H1 (cell line): ENCODE results near the gene MRGPRX2. TPM values are rescaled to one million over a fixed set of nuclear protein-coding genes. Genes with fewer than 3 reads are reported as not detected.

Source experiments
- HDAC2 ChIP-seq, 2 experiments: fragments of 300-600 bp in 1 of 2; sonication (generic) in 1 of 2; IDR thresholded peaks; 2 replicates each; pipeline ENCODE4 v1.6.1; 2011 to 2012; ENCODE audit warnings: low read depth in 2 of 2, low read length in 2 of 2, mild to moderate bottlenecking in 2 of 2, moderate library complexity in 2 of 2, borderline replicate concordance in 1 of 2, inconsistent platforms in 1 of 2
- HDAC6 ChIP-seq: IDR thresholded peaks from one replicate; pipeline ENCODE4 v1.7.1; 2012; ENCODE audit warnings: low read depth, mild to moderate bottlenecking, inconsistent platforms, low read length, moderate library complexity
- POLR2AphosphoS5 ChIP-seq: IDR thresholded peaks from 2 replicates; pipeline ENCODE4 v1.6.1; 2011; ENCODE audit warnings: low read depth, low read length
- RAD21 ChIP-seq, 2 experiments: IDR thresholded peaks in 1 of 2; conservative IDR thresholded peaks in 1 of 2; 2 replicates each; pipeline ENCODE4 v1.6.1; 2011; ENCODE audit warnings: low read depth in 2 of 2, low read length in 2 of 2, improper control_type of control experiment in 1 of 2, inconsistent platforms in 1 of 2, mild to moderate bottlenecking in 1 of 2, moderate library complexity in 1 of 2
- RXRA ChIP-seq: IDR thresholded peaks from 2 replicates; pipeline ENCODE4 v1.6.1; 2011; ENCODE audit warnings: low read depth, mild to moderate bottlenecking, low read length, moderate library complexity; ENCODE audit not compliant: insufficient read depth
- polyA plus RNA-seq, 7 experiments: library from polyadenylated mRNA; depleted of rRNA in 3 of 7; stranded (reverse) in 5 of 7; unstranded in 2 of 7; fragments of >200 nt in 5 of 7; fragments of 200-250 nt in 2 of 7; gene quantifications; 1 replicate in 5 of 7; 2 replicates in 1 of 7; 4 replicates in 1 of 7; pipeline versions ENCODE4 v1.2.1 to v1.2.3, GENCODE V29; 2011 to 2013; ENCODE audit warnings: missing spikeins in 2 of 7, mixed read lengths in 2 of 7
- total RNA-seq: library from RNA; stranded (reverse); fragmentation: NEBNext Ultra II Directional; extraction: Animal tissue kit (Norgen Biotek cat#: 25700); gene quantifications from 2 replicates; pipeline ENCODE4 v1.2.1, GENCODE V29; 2021
- TF ChIP-seq, protein P1 (sequence below): fragments of 300-600 bp; sonication (generic); IDR thresholded peaks from 2 replicates; pipeline ENCODE4 v1.7.1; 2012; ENCODE audit warnings: low read length, moderate library complexity, mild to moderate bottlenecking, inconsistent platforms; ENCODE audit not compliant: insufficient replicate concordance

The MRGPRX2 gene
- total and polyA plus RNA-seq, 2 of the 8 experiments (the other 6 are each of a cell fraction or from before 2014, with no cell fraction given), result not detected

DNA sequence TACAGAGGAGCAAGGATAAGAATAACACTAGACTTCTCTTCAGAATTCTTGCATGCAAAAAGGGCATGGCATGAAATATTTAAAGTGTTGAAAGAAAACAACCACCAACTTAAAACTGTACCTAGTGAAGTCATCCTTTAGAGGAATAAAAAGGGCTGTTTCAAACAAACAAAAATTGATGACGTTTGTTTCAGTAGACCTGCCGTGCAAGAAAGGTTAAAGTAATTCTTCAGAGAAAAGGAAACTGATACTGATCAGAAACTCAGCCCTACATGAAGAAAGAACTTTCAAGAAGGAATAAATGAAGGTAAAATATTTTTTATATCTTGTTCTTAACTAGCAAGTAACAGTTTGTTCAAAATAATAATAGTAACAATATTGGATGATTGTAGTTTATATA, 27.5 kb downstream of the MRGPRX2 start (continued):
- TF ChIP-seq, protein P1, sequence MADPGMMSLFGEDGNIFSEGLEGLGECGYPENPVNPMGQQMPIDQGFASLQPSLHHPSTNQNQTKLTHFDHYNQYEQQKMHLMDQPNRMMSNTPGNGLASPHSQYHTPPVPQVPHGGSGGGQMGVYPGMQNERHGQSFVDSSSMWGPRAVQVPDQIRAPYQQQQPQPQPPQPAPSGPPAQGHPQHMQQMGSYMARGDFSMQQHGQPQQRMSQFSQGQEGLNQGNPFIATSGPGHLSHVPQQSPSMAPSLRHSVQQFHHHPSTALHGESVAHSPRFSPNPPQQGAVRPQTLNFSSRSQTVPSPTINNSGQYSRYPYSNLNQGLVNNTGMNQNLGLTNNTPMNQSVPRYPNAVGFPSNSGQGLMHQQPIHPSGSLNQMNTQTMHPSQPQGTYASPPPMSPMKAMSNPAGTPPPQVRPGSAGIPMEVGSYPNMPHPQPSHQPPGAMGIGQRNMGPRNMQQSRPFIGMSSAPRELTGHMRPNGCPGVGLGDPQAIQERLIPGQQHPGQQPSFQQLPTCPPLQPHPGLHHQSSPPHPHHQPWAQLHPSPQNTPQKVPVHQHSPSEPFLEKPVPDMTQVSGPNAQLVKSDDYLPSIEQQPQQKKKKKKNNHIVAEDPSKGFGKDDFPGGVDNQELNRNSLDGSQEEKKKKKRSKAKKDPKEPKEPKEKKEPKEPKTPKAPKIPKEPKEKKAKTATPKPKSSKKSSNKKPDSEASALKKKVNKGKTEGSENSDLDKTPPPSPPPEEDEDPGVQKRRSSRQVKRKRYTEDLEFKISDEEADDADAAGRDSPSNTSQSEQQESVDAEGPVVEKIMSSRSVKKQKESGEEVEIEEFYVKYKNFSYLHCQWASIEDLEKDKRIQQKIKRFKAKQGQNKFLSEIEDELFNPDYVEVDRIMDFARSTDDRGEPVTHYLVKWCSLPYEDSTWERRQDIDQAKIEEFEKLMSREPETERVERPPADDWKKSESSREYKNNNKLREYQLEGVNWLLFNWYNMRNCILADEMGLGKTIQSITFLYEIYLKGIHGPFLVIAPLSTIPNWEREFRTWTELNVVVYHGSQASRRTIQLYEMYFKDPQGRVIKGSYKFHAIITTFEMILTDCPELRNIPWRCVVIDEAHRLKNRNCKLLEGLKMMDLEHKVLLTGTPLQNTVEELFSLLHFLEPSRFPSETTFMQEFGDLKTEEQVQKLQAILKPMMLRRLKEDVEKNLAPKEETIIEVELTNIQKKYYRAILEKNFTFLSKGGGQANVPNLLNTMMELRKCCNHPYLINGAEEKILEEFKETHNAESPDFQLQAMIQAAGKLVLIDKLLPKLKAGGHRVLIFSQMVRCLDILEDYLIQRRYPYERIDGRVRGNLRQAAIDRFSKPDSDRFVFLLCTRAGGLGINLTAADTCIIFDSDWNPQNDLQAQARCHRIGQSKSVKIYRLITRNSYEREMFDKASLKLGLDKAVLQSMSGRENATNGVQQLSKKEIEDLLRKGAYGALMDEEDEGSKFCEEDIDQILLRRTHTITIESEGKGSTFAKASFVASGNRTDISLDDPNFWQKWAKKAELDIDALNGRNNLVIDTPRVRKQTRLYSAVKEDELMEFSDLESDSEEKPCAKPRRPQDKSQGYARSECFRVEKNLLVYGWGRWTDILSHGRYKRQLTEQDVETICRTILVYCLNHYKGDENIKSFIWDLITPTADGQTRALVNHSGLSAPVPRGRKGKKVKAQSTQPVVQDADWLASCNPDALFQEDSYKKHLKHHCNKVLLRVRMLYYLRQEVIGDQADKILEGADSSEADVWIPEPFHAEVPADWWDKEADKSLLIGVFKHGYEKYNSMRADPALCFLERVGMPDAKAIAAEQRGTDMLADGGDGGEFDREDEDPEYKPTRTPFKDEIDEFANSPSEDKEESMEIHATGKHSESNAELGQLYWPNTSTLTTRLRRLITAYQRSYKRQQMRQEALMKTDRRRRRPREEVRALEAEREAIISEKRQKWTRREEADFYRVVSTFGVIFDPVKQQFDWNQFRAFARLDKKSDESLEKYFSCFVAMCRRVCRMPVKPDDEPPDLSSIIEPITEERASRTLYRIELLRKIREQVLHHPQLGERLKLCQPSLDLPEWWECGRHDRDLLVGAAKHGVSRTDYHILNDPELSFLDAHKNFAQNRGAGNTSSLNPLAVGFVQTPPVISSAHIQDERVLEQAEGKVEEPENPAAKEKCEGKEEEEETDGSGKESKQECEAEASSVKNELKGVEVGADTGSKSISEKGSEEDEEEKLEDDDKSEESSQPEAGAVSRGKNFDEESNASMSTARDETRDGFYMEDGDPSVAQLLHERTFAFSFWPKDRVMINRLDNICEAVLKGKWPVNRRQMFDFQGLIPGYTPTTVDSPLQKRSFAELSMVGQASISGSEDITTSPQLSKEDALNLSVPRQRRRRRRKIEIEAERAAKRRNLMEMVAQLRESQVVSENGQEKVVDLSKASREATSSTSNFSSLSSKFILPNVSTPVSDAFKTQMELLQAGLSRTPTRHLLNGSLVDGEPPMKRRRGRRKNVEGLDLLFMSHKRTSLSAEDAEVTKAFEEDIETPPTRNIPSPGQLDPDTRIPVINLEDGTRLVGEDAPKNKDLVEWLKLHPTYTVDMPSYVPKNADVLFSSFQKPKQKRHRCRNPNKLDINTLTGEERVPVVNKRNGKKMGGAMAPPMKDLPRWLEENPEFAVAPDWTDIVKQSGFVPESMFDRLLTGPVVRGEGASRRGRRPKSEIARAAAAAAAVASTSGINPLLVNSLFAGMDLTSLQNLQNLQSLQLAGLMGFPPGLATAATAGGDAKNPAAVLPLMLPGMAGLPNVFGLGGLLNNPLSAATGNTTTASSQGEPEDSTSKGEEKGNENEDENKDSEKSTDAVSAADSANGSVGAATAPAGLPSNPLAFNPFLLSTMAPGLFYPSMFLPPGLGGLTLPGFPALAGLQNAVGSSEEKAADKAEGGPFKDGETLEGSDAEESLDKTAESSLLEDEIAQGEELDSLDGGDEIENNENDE, result no peak
- TF ChIP-seq RXRA, result no peak
- TF ChIP-seq RAD21 (IDR thresholded peaks at IDR 0.05 in 1 of 2, conservative IDR thresholded peaks at IDR 0.05 in 1 of 2; ENCODE audit: low read depth in 2 of 2, low read length in 2 of 2), result no peak
- TF ChIP-seq HDAC6, result no peak
- TF ChIP-seq HDAC2 (IDR thresholded peaks at IDR 0.05; ENCODE audit: borderline replicate concordance in 1 of 2, low read depth in 2 of 2, low read length in 2 of 2), result no peak
- TF ChIP-seq POLR2AphosphoS5, result no peak
